Ovary (tissue), 9 donors: ENCODE data around the gene KRTAP2-4. TPM values are rescaled to one million over a fixed set of nuclear protein-coding genes. Genes with fewer than 3 reads are reported as not detected.
"Not testable (repeated sequence)": the region's sequence is repeated elsewhere in the genome, so short reads cannot be mapped to it uniquely, and the experiment has no call there.

Source experiments
- DNase-seq, 5 donors: peaks; one replicate each; pipeline ENCODE4 v3.0.0-alpha.2; 2019 to 2020
- H3K27ac ChIP-seq, 2 donors: fragments of 200-600 bp; one replicate each; pipeline versions ENCODE4 v1.5.1 to v1.8.0; 2019 to 2022
- H3K27me3 ChIP-seq: fragments of 200-600 bp; one replicate; pipeline ENCODE4 v1.8.0; 2022
- H3K36me3 ChIP-seq: fragments of 200-600 bp; sonication (generic); one replicate; pipeline ENCODE4 v1.5.1; 2019
- H3K4me1 ChIP-seq: one replicate; pipeline ENCODE4 v1.8.1; 2013; ENCODE audit warnings: mild to moderate bottlenecking, moderate library complexity; ENCODE audit not compliant: insufficient read depth
- H3K4me3 ChIP-seq: fragments of 200-600 bp; sonication (generic); one replicate; pipeline ENCODE4 v1.5.1; 2017
- H3K9me3 ChIP-seq, 2 donors: fragments of 200-600 bp in 1 of 2; sonication (generic) in 1 of 2; one replicate each; pipeline versions ENCODE4 v1.5.1 to v1.8.1; 2013 to 2019; ENCODE audit warnings: mild to moderate bottlenecking in 1 of 2, moderate library complexity in 1 of 2
- EP300 ChIP-seq: sonication (generic); formaldehyde crosslinking; IDR thresholded peaks from one replicate; pipeline ENCODE4 v1.6.1; 2017; ENCODE audit warnings: antibody characterized with exemption
- POLR2A ChIP-seq: fragments of 450-650 bp; IDR thresholded peaks from one replicate; pipeline ENCODE4 v1.6.1; 2017; ENCODE audit warnings: antibody characterized with exemption, mild to moderate bottlenecking, moderate library complexity
- WGBS, 3 donors: extraction: QIAGEN DNeasy Blood & Tissue Kit in 1 of 3; methylation state at CpG; one replicate each; pipeline versions ENCODE4 v1.1.5 to v1.1.7; 2013 to 2017; 5-methylcytosine and 5-hydroxymethylcytosine counted together
- intact Hi-C, 4 donors: fragments of 100-400 bp; cut with DNase I; formaldehyde crosslinking; loops; one replicate each; pipeline versions ENCODE4 v1.11.0 to v1.15.1; 2022 to 2023
- polyA plus RNA-seq, 2 donors: library from polyadenylated mRNA; stranded (reverse); fragments of 200-250 nt in 1 of 2; fragments of 350-450 nt in 1 of 2; fragmentation: Illumina TruSeq in 1 of 2; extraction: RNeasy Lipid Tissue Mini Kit (QIAGEN cat#74804) in 1 of 2; gene quantifications; one replicate each; pipeline ENCODE4 v1.2.3, GENCODE V29; 2013 to 2014
- total RNA-seq, 7 donors: library from RNA; depleted of rRNA in 2 of 7; stranded (reverse); fragments of >200 nt in 2 of 7; fragmentation: NEBNext Ultra II Directional in 3 of 7; extraction: Animal tissue kit (Norgen Biotek cat#: 25700) in 3 of 7; gene quantifications; one replicate each; pipeline versions ENCODE4 v1.1.0 to v1.2.4, GENCODE V29; 2016 to 2023
- TF ChIP-seq, protein P1 (sequence below), 3 donors: fragments of 450-650 bp in 2 of 3; fragments of 200-600 bp in 1 of 3; IDR thresholded peaks; one replicate each; pipeline versions ENCODE4 v1.5.1 to v1.8.0; 2016 to 2022; ENCODE audit warnings: antibody characterized with exemption in 3 of 3, mild to moderate bottlenecking in 1 of 3
- donor health status: DM: no; HTN: no; CAD: no; lungs with moderate emphysema.
- donor health status: DM: no; HTN: no; CAD: no.
- donor health status: Bipolar disorder and iron deficiency.
- donor health status: DM: yes; HTN: yes; CAD: no.
- donor health status: DM: no; HTN: no; CAD: no.
- donor health status: DM: yes; HTN: yes; CAD: no.

The KRTAP2-4 gene
- total and polyA plus RNA-seq, 9 donors: not detected

DNA sequence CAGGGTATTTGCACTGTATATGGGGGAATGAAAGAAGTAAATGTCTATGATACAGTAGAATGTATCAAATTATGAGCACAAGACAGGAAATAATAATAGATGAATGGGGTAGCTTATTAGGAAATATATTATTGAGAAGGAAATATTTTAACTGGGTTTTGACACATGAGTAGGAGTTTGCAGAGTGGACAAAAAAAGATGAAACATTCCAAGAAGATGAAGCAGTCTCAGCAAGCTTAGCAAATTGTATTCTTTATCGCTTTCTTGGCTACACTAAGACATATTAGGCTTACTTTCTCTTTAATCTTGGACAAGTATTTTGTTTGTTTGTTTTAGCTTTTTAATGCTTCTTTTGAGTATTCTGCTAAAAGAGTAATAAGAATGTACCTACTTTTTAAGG is 38.2 kb upstream of the KRTAP2-4 start:
- intact Hi-C loops: loop anchor here in 1 of 4 donors (5.0 kb wide), 1 partner anchor 63 kb away; the partner anchor contains the start of gene KRTAP4-3
- H3K4me3 ChIP-seq: no peak overlapping the region
- H3K9me3 ChIP-seq: no peaks in the 10 kb centered on the region
- H3K36me3 ChIP-seq: no peaks in the 10 kb centered on the region
- no peaks in the 10 kb centered on the region for H3K4me1 ChIP-seq
- no peak overlapping the region for H3K27ac ChIP-seq
- H3K27me3 ChIP-seq: no peaks in the 10 kb centered on the region
- no peak for DNase-seq
- 78 to 91% (median 83%) methylated on average over 1 of the region's 1 CpG for WGBS, 3 donors
- no peak for TF ChIP-seq POLR2A
- TF ChIP-seq, protein P1, sequence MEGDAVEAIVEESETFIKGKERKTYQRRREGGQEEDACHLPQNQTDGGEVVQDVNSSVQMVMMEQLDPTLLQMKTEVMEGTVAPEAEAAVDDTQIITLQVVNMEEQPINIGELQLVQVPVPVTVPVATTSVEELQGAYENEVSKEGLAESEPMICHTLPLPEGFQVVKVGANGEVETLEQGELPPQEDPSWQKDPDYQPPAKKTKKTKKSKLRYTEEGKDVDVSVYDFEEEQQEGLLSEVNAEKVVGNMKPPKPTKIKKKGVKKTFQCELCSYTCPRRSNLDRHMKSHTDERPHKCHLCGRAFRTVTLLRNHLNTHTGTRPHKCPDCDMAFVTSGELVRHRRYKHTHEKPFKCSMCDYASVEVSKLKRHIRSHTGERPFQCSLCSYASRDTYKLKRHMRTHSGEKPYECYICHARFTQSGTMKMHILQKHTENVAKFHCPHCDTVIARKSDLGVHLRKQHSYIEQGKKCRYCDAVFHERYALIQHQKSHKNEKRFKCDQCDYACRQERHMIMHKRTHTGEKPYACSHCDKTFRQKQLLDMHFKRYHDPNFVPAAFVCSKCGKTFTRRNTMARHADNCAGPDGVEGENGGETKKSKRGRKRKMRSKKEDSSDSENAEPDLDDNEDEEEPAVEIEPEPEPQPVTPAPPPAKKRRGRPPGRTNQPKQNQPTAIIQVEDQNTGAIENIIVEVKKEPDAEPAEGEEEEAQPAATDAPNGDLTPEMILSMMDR (IDR thresholded peaks at IDR 0.05): no peak
- TF ChIP-seq EP300: no peak

DNA sequence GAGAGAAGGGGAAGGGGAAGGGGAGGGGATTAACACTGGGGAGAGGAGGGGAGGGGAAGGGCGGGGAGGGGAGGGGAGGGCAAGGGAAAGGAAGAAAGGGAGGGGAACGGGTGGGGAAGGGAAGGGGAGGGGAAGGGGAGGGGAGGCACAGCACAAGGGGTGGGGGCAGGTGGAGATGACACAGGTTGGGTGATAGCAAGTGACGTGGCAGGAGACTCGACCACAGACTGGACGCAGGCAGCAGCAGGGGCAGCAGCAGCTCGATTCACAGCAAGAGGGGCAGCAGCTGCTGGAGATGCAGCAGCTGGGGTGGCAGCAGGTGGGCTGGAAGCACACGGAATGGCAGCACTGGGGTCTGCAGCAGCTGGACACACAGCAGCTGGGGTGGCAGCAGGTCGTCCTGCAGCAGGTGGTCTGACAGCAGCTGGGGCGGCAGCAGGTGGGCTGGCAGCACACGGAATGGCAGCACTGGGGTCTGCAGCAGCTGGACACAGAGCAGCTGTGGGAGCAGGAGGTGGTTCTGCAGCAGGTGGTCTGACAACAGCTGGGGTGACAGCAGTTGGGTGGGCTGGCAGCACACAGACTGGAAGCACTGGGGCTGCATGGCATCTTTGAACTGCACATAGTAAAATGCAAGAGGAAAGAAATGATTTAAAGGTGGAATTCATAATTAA is 36.0 kb upstream of the KRTAP2-4 start, which contains the start of gene KRTAP4-16:
Gene KRTAP4-16 (minus strand): TSS at position 624 of the 674 bp plus-strand sequence. CDS start 0 bp downstream, at position 624.
- 33 to 46% (median 39%) methylated on average over 9 to 10 of the region's 10 CpGs for WGBS, 3 donors
- Histone ChIP-seq H3K9me3 (no peaks in the 10 kb centered on the region), H3K4me3 (no peak within 1 kb of the TSS), H3K36me3 (no peaks in the 10 kb centered on the region), H3K4me1 (no peaks in the 10 kb centered on the region), H3K27ac (no peak within 1 kb of the TSS), H3K27me3 (no peaks in the 10 kb centered on the region)
- intact Hi-C loops: loop anchor here in 1 of 4 donors (5.0 kb wide), 1 partner anchor 66 kb away; the partner anchor contains the start of gene KRTAP4-3
- TF ChIP-seq, protein P1 (IDR thresholded peaks at IDR 0.05): no peak
- TF ChIP-seq EP300: no peak
- TF ChIP-seq POLR2A: no peak
- no peak for DNase-seq

DNA sequence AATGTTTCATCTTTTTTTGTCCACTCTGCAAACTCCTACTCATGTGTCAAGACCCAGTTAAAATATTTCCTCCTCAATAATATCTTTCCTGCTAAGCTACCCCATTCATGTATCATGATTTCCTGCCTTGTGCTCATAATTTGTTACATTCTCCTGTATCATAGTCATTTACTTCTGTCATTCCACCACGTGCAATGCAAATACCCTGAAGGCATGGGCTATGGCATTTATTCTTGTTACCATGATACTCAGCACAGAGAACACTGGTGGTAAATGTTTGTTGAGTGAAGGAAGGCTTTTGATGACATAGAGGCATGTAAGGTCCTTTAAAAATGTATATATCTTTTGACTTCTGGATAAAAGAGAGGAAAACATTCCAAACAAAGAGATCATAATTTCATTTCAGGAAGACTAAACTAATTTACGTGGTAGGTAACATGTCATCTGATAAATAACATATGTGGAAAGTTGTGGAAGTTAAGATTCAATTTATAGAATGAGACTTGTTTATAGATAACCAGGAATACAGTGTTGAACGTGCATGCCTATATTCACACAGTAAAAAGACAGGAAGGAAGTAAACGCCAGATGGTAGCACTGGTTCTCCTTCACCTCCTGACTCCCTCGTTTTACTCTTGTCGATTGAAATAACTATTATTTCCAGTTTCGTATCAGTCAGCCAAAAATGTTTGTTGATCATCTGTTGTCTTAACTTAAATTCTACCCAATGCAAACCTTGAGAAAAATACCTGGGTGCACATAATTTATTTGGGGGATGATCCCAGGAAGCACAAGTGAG is 34.2 kb upstream of the KRTAP2-4 start:
- not testable (repeated sequence) for H3K4me1 ChIP-seq, H3K36me3 ChIP-seq, H3K9me3 ChIP-seq, H3K27me3 ChIP-seq, DNase-seq, H3K27ac ChIP-seq, H3K4me3 ChIP-seq
- intact Hi-C loops: loop anchor here in 1 of 4 donors (5.0 kb wide), 1 partner anchor 67 kb away; the partner anchor contains the start of gene KRTAP4-3
- WGBS, 3 donors: 47 to 65% (median 57%) methylated on average over 7 of the region's 7 CpGs

DNA sequence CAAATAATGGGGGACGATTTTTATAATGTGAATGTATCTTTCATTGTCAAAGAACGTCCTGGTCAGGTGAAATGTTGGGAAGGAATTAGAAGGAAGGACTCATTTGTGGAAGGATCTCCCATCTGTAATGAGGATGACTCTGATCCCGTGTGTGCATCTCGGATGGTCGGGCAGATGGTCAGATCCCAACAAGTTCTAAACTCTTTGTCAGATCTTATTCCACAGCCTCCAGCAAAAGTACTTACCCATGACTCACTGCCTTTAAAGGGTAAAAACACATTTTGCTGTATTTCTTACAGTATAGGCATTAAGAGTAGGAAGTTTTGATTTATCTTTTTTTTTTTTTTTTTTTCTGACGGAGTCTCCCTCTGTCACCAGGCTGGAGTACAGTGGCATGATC is 32.8 kb upstream of the KRTAP2-4 start:
- WGBS, 3 donors: 78 to 86% (median 80%) methylated on average over 6 of the region's 6 CpGs
- Histone ChIP-seq H3K27ac (no peak overlapping the region), H3K9me3 (no peaks in the 10 kb centered on the region), H3K4me1 (no peaks in the 10 kb centered on the region), H3K27me3 (no peaks in the 10 kb centered on the region), H3K36me3 (no peaks in the 10 kb centered on the region), H3K4me3 (no peak overlapping the region)
- no peak for DNase-seq
- intact Hi-C loops: no loop called here
- TF ChIP-seq EP300 (no peak), POLR2A (no peak)
- TF ChIP-seq, protein P1 (IDR thresholded peaks at IDR 0.05): no peak
